Uterus (tissue), 4 donors: ENCODE measurements around the gene ZNF416. TPM values are rescaled to one million over a fixed set of nuclear protein-coding genes. Genes with fewer than 3 reads are reported as not detected.

Source experiments
- DNase-seq, 2 donors: peaks; one replicate each; pipeline ENCODE4 v3.0.0-alpha.2; 2019 to 2020
- H3K27ac ChIP-seq, 2 donors: fragments of 200-600 bp; sonication (generic); 1 replicate in 1 of 2; 2 replicates in 1 of 2; pipeline ENCODE4 v1.5.1; 2016 to 2018
- H3K27me3 ChIP-seq, 2 donors: fragments of 200-600 bp; sonication (generic); one replicate each; pipeline ENCODE4 v1.5.1; 2018 to 2019; ENCODE audit warnings: control low read depth in 1 of 2
- H3K36me3 ChIP-seq, 2 donors: fragments of 200-600 bp; sonication (generic); one replicate each; pipeline ENCODE4 v1.5.1; 2019; ENCODE audit warnings: control low read depth in 1 of 2
- H3K4me1 ChIP-seq, 2 donors: fragments of 200-600 bp; sonication (generic); one replicate each; pipeline ENCODE4 v1.5.1; 2018 to 2019; ENCODE audit warnings: control low read depth in 1 of 2
- H3K4me3 ChIP-seq, 2 donors: fragments of 200-600 bp; sonication (generic); 1 replicate in 1 of 2; 2 replicates in 1 of 2; pipeline ENCODE4 v1.5.1; 2018 to 2019; ENCODE audit warnings: mild to moderate bottlenecking in 1 of 2
- H3K9me3 ChIP-seq, 2 donors: fragments of 200-600 bp; sonication (generic); one replicate each; pipeline ENCODE4 v1.5.1; 2019; ENCODE audit warnings: control low read depth in 1 of 2
- CTCF ChIP-seq, 4 experiments: fragments of 200-600 bp in 2 of 4; fragments of 450-650 bp in 2 of 4; sonication (generic) in 2 of 4; IDR thresholded peaks; one replicate each; pipeline ENCODE4 v1.5.1; 2016 to 2019; ENCODE audit warnings: antibody characterized with exemption in 4 of 4, mild to moderate bottlenecking in 2 of 4, moderate library complexity in 1 of 4
- POLR2A ChIP-seq, 2 donors: fragments of 450-650 bp; IDR thresholded peaks; one replicate each; pipeline ENCODE4 v1.6.1; 2016; ENCODE audit warnings: antibody characterized with exemption in 2 of 2, mild to moderate bottlenecking in 1 of 2, moderate library complexity in 1 of 2
- intact Hi-C: fragments of 100-400 bp; cut with DNase I; formaldehyde crosslinking; loops from one replicate; pipeline ENCODE4 v1.15.1; 2023; ENCODE audit warnings: low total_unique reads
- total RNA-seq, 4 donors: library from RNA; depleted of rRNA in 3 of 4; stranded (reverse); fragments of >200 nt in 3 of 4; gene quantifications; one replicate each; pipeline versions ENCODE4 v1.1.0 to v1.2.4, GENCODE V29; 2014 to 2023
- donor health status: DM: yes; HTN: yes; CAD: no.

The ZNF416 gene
- total RNA-seq, 4 donors from 2014 or later, result 0.26 to 11.9 (median 5.7) TPM

GRCh38 chr19:57587529-57587928 lies 8.8 kb upstream of the ZNF416 start:
- Histone ChIP-seq H3K36me3 (no peaks in the 10 kb centered on the region), H3K27ac (no peak overlapping the region), H3K4me1 (no peaks in the 10 kb centered on the region), H3K27me3 (no peaks in the 10 kb centered on the region), H3K4me3 (no peak overlapping the region), H3K9me3 (peaks cover 0 to 65% of the 10 kb centered on the region in 2 donors)
- intact Hi-C loops, result no loop called here
- TF ChIP-seq POLR2A (IDR thresholded peaks at IDR 0.05) (no peak), CTCF (IDR thresholded peaks at IDR 0.05) (no peak)
- DNase-seq, result no peak

GRCh38 chr19:57583521-57584416 lies 5.1 kb upstream of the ZNF416 start, which contains the start of gene ZIK1:
Gene ZIK1, plus strand, starts transcription at chr19:57584145. Its CDS starts 212 bp downstream, at chr19:57584357.
- H3K27me3 ChIP-seq, result no peaks in the 10 kb centered on the region
- H3K36me3 ChIP-seq, result no peaks in the 10 kb centered on the region
- H3K27ac ChIP-seq, result peak within 1 kb of the TSS in 1 of 2 donors; percentile 23
- intact Hi-C loops, result no loop called here
- H3K4me1 ChIP-seq, result no peaks in the 10 kb centered on the region
- peak; percentile 84 to 88 for DNase-seq
- TF ChIP-seq POLR2A (IDR thresholded peaks at IDR 0.05), result no peak
- peak in 1 of 4 experiments; percentile 14 for TF ChIP-seq CTCF (IDR thresholded peaks at IDR 0.05)
- H3K9me3 ChIP-seq, result peaks cover 0 to 28% of the 10 kb centered on the region in 2 donors
- H3K4me3 ChIP-seq, result peak within 1 kb of the TSS; percentile 58 to 69

GRCh38 chr19:57583104-57583520 lies 4.4 kb upstream of the ZNF416 start:
- DNase-seq, result no peak
- H3K27ac ChIP-seq, result no peak overlapping the region
- intact Hi-C loops, result no loop called here
- no peaks in the 10 kb centered on the region for H3K36me3 ChIP-seq
- H3K4me1 ChIP-seq, result no peaks in the 10 kb centered on the region
- peaks cover 0 to 22% of the 10 kb centered on the region in 2 donors for H3K9me3 ChIP-seq
- H3K27me3 ChIP-seq, result no peaks in the 10 kb centered on the region
- H3K4me3 ChIP-seq, result peak overlapping the region in 1 of 2 donors; percentile 69
- TF ChIP-seq CTCF (IDR thresholded peaks at IDR 0.05), result no peak
- TF ChIP-seq POLR2A (IDR thresholded peaks at IDR 0.05), result no peak

- intact Hi-C loops, result no loop called here
- Histone ChIP-seq H3K9me3 (peaks cover 0 to 60% of the 10 kb centered on the region in 2 donors), H3K36me3 (no peaks in the 10 kb centered on the region), H3K4me3 (no peak overlapping the region), H3K27ac (no peak overlapping the region), H3K4me1 (no peaks in the 10 kb centered on the region), H3K27me3 (no peaks in the 10 kb centered on the region)
- TF ChIP-seq POLR2A (IDR thresholded peaks at IDR 0.05) (no peak), CTCF (IDR thresholded peaks at IDR 0.05) (no peak)
- DNase-seq, result no peak
These were observed 2.0 kb downstream of the ZNF416 start for GRCh38 chr19:57576661-57577060.

- no peak for TF ChIP-seq CTCF (IDR thresholded peaks at IDR 0.05)
- TF ChIP-seq POLR2A (IDR thresholded peaks at IDR 0.05), result no peak
- no peak overlapping the region for H3K4me3 ChIP-seq
- H3K27me3 ChIP-seq, result no peaks in the 10 kb centered on the region
- no peak overlapping the region for H3K27ac ChIP-seq
- peaks cover 0 to 69% of the 10 kb centered on the region in 2 donors for H3K9me3 ChIP-seq
- no peaks in the 10 kb centered on the region for H3K36me3 ChIP-seq
- intact Hi-C loops, result no loop called here
- no peak for DNase-seq
- no peaks in the 10 kb centered on the region for H3K4me1 ChIP-seq
These were observed 6.2 kb downstream of the ZNF416 start for GRCh38 chr19:57572415-57572947.
